Uterus (tissue), 4 donors: ENCODE results near the gene CCM2L. TPM values are rescaled to one million over a fixed set of nuclear protein-coding genes. Genes with fewer than 3 reads are reported as not detected.

Experiments used
- DNase-seq, 2 donors: peaks; one replicate each; pipeline ENCODE4 v3.0.0-alpha.2; 2019 to 2020
- H3K27ac ChIP-seq, 2 donors: fragments of 200-600 bp; sonication (generic); 1 replicate in 1 of 2; 2 replicates in 1 of 2; pipeline ENCODE4 v1.5.1; 2016 to 2018
- H3K27me3 ChIP-seq, 2 donors: fragments of 200-600 bp; sonication (generic); one replicate each; pipeline ENCODE4 v1.5.1; 2018 to 2019; ENCODE audit warnings: control low read depth in 1 of 2
- H3K36me3 ChIP-seq, 2 donors: fragments of 200-600 bp; sonication (generic); one replicate each; pipeline ENCODE4 v1.5.1; 2019; ENCODE audit warnings: control low read depth in 1 of 2
- H3K4me1 ChIP-seq, 2 donors: fragments of 200-600 bp; sonication (generic); one replicate each; pipeline ENCODE4 v1.5.1; 2018 to 2019; ENCODE audit warnings: control low read depth in 1 of 2
- H3K4me3 ChIP-seq, 2 donors: fragments of 200-600 bp; sonication (generic); 1 replicate in 1 of 2; 2 replicates in 1 of 2; pipeline ENCODE4 v1.5.1; 2018 to 2019; ENCODE audit warnings: mild to moderate bottlenecking in 1 of 2
- H3K9me3 ChIP-seq, 2 donors: fragments of 200-600 bp; sonication (generic); one replicate each; pipeline ENCODE4 v1.5.1; 2019; ENCODE audit warnings: control low read depth in 1 of 2
- POLR2A ChIP-seq, 2 donors: fragments of 450-650 bp; IDR thresholded peaks; one replicate each; pipeline ENCODE4 v1.6.1; 2016; ENCODE audit warnings: antibody characterized with exemption in 2 of 2, mild to moderate bottlenecking in 1 of 2, moderate library complexity in 1 of 2
- intact Hi-C: fragments of 100-400 bp; cut with DNase I; formaldehyde crosslinking; loops from one replicate; pipeline ENCODE4 v1.15.1; 2023; ENCODE audit warnings: low total_unique reads
- total RNA-seq, 4 donors: library from RNA; depleted of rRNA in 3 of 4; stranded (reverse); fragments of >200 nt in 3 of 4; gene quantifications; one replicate each; pipeline versions ENCODE4 v1.1.0 to v1.2.4, GENCODE V29; 2014 to 2023
- TF ChIP-seq, protein P1 (sequence below), 4 experiments: fragments of 200-600 bp in 2 of 4; fragments of 450-650 bp in 2 of 4; sonication (generic) in 2 of 4; IDR thresholded peaks; one replicate each; pipeline ENCODE4 v1.5.1; 2016 to 2019; ENCODE audit warnings: antibody characterized with exemption in 4 of 4, mild to moderate bottlenecking in 2 of 4, moderate library complexity in 1 of 4
- donor health status: DM: yes; HTN: yes; CAD: no.

The CCM2L gene
- total RNA-seq, 4 donors from 2014 or later, result 3.5 to 21.9 (median 10.0) TPM

GRCh38 chr20:32019563-32020463, 9.6 kb downstream of the CCM2L start:
- Histone ChIP-seq H3K4me3 (no peak overlapping the region), H3K4me1 (peaks cover 0 to 10% of the 10 kb centered on the region in 2 donors), H3K9me3 (no peaks in the 10 kb centered on the region), H3K27ac (no peak overlapping the region), H3K27me3 (peaks cover 4 to 25% of the 10 kb centered on the region in 2 donors), H3K36me3 (no peaks in the 10 kb centered on the region)
- intact Hi-C loops, result no loop called here
- DNase-seq, result no peak
- no peak for TF ChIP-seq POLR2A (IDR thresholded peaks at IDR 0.05)
- TF ChIP-seq, protein P1, sequence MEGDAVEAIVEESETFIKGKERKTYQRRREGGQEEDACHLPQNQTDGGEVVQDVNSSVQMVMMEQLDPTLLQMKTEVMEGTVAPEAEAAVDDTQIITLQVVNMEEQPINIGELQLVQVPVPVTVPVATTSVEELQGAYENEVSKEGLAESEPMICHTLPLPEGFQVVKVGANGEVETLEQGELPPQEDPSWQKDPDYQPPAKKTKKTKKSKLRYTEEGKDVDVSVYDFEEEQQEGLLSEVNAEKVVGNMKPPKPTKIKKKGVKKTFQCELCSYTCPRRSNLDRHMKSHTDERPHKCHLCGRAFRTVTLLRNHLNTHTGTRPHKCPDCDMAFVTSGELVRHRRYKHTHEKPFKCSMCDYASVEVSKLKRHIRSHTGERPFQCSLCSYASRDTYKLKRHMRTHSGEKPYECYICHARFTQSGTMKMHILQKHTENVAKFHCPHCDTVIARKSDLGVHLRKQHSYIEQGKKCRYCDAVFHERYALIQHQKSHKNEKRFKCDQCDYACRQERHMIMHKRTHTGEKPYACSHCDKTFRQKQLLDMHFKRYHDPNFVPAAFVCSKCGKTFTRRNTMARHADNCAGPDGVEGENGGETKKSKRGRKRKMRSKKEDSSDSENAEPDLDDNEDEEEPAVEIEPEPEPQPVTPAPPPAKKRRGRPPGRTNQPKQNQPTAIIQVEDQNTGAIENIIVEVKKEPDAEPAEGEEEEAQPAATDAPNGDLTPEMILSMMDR (IDR thresholded peaks at IDR 0.05), result no peak

DNA sequence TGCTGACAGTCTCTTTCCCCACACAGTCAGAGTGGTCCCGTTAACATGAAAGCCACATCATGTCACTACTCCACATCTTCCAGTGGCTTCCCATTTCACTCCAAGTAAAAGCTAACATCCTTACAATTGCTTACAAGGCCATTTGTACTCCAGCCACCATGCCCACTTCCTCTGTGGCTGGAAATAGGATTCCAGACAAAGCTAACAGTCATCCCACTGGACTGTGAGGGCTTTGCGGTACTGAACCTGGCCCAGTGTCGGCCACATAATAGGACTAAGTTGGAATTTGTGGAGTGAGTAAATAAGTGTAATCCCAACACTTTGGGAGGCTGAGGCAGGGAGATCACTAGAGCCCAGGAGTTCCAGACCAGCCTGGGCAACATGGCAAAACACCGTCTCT, 10.9 kb downstream of the CCM2L start:
- Histone ChIP-seq H3K4me1 (peaks cover 0 to 10% of the 10 kb centered on the region in 2 donors), H3K27ac (no peak overlapping the region), H3K9me3 (no peaks in the 10 kb centered on the region), H3K36me3 (no peaks in the 10 kb centered on the region), H3K27me3 (peaks cover 4 to 25% of the 10 kb centered on the region in 2 donors), H3K4me3 (no peak overlapping the region)
- TF ChIP-seq, protein P1 (IDR thresholded peaks at IDR 0.05), result no peak
- no peak for TF ChIP-seq POLR2A (IDR thresholded peaks at IDR 0.05)
- intact Hi-C loops, result no loop called here
- no peak for DNase-seq

- H3K4me3 ChIP-seq, result no peak overlapping the region
- H3K4me1 ChIP-seq, result no peaks in the 10 kb centered on the region
- H3K27me3 ChIP-seq, result peaks cover 0 to 20% of the 10 kb centered on the region in 2 donors
- TF ChIP-seq, protein P1 (IDR thresholded peaks at IDR 0.05), result no peak
- no peak for TF ChIP-seq POLR2A (IDR thresholded peaks at IDR 0.05)
- DNase-seq, result no peak
- H3K9me3 ChIP-seq, result no peaks in the 10 kb centered on the region
- no peaks in the 10 kb centered on the region for H3K36me3 ChIP-seq
- H3K27ac ChIP-seq, result no peak overlapping the region
- intact Hi-C loops, result no loop called here
These were observed 14.6 kb downstream of the CCM2L start for GRCh38 chr20:32024683-32025295.

DNA sequence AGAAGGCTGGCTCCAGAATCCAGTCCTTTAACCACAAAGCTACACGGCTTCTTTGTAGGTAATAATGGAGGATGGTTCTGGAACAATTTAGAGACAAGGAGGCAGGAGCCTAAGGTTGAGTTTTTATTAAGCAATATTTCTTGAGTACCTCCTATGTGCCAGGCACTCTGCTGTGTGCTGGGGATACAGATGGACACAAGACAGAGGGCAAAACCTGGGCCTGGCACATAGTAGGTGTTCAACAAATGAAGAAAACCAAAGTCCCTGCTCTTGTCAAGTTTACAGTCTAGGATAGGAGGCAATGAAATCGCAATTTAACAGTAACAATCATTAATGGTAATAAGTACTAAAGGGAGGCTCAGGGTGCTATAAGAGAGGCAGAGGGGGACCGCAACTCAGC, 17.4 kb downstream of the CCM2L start:
- Histone ChIP-seq H3K27ac (no peak overlapping the region), H3K4me1 (no peaks in the 10 kb centered on the region), H3K4me3 (no peak overlapping the region), H3K36me3 (no peaks in the 10 kb centered on the region), H3K9me3 (no peaks in the 10 kb centered on the region), H3K27me3 (peaks cover 0 to 7% of the 10 kb centered on the region in 2 donors)
- intact Hi-C loops, result no loop called here
- TF ChIP-seq, protein P1 (IDR thresholded peaks at IDR 0.05), result no peak
- no peak for TF ChIP-seq POLR2A (IDR thresholded peaks at IDR 0.05)
- DNase-seq, result no peak
